K562 (cell line): ENCODE results near the gene LCA5L. TPM values are rescaled to one million over a fixed set of nuclear protein-coding genes. Genes with fewer than 3 reads are reported as not detected.

Source experiments
- CBX2 ChIP-seq: fragments of 200-600 bp; sonication (generic); IDR thresholded peaks from one replicate; pipeline ENCODE4 v1.6.1; 2012; ENCODE audit warnings: mild to moderate bottlenecking, low read length, inconsistent platforms; ENCODE audit not compliant: insufficient read depth, poor library complexity, severe bottlenecking
- CCNT2 ChIP-seq: IDR thresholded peaks from 2 replicates; pipeline ENCODE4 v1.6.1; 2011; ENCODE audit warnings: borderline replicate concordance, low read depth, mild to moderate bottlenecking, moderate library complexity, mixed read lengths, low read length; ENCODE audit not compliant: insufficient read length; ENCODE audit errors: extremely low read depth
- E2F3 ChIP-seq: fragments of 250-450 bp; sonication (Bioruptor Pico); IDR thresholded peaks from 2 replicates; pipeline ENCODE4 v1.4.0; 2020; ENCODE audit warnings: mild to moderate bottlenecking
- HMBOX1 ChIP-seq: sonication (generic); IDR thresholded peaks from 2 replicates; pipeline ENCODE4 v1.6.1; 2016
- HMGXB4 ChIP-seq: sonication (generic); formaldehyde crosslinking; IDR thresholded peaks from 2 replicates; pipeline ENCODE4 v1.8.1; 2023; ENCODE audit warnings: mild to moderate bottlenecking, missing genetic modification reagents
- KAT7 ChIP-seq: sonication (generic); formaldehyde crosslinking; IDR thresholded peaks from 2 replicates; pipeline ENCODE4 v1.8.0; 2022; ENCODE audit warnings: missing genetic modification reagents, mild to moderate bottlenecking, borderline replicate concordance
- KAT8 ChIP-seq: fragments of 450-650 bp; IDR thresholded peaks from 2 replicates; pipeline ENCODE4 v1.6.1; 2016; ENCODE audit warnings: low read depth, mild to moderate bottlenecking
- MYBL2 ChIP-seq, 2 experiments: fragments of 450-650 bp in 1 of 2; sonication (generic) in 1 of 2; formaldehyde crosslinking in 1 of 2; IDR thresholded peaks; 2 replicates each; pipeline versions ENCODE4 v1.6.1 to v1.8.1; 2017 to 2022; ENCODE audit warnings: borderline replicate concordance in 1 of 2, inconsistent platforms in 1 of 2, low read depth in 1 of 2, mild to moderate bottlenecking in 1 of 2, missing genetic modification reagents in 1 of 2, moderate library complexity in 1 of 2
- NELFE ChIP-seq: IDR thresholded peaks from 2 replicates; pipeline ENCODE4 v1.6.1; 2011; ENCODE audit warnings: mild to moderate bottlenecking; ENCODE audit not compliant: insufficient read depth, insufficient read length
- PRDM10 ChIP-seq: fragments of 450-650 bp; IDR thresholded peaks from 2 replicates; pipeline ENCODE4 v1.6.1; 2018; ENCODE audit not compliant: partially characterized antibody
- RFX1 ChIP-seq: fragments of 450-650 bp; IDR thresholded peaks from 2 replicates; pipeline ENCODE4 v1.6.1; 2016; ENCODE audit warnings: mild to moderate bottlenecking, moderate library complexity
- SMARCC2 ChIP-seq: fragments of 450-650 bp; IDR thresholded peaks from 2 replicates; pipeline ENCODE4 v1.6.1; 2017; ENCODE audit warnings: antibody characterized with exemption, moderate library complexity, mild to moderate bottlenecking, low read depth
- SP1 ChIP-seq: sonication (generic); formaldehyde crosslinking; IDR thresholded peaks from 2 replicates; pipeline ENCODE4 v1.8.1; 2022; ENCODE audit warnings: mild to moderate bottlenecking, missing genetic modification reagents
- TOE1 ChIP-seq, 2 experiments: fragments of 450-650 bp in 1 of 2; sonication (generic) in 1 of 2; formaldehyde crosslinking in 1 of 2; IDR thresholded peaks; 2 replicates each; pipeline versions ENCODE4 v1.7.1 to v1.8.0; 2016 to 2022; ENCODE audit warnings: borderline replicate concordance in 2 of 2, mild to moderate bottlenecking in 2 of 2, antibody characterized with exemption in 1 of 2, inconsistent platforms in 1 of 2, low read depth in 1 of 2, missing genetic modification reagents in 1 of 2, moderate library complexity in 1 of 2
- XRCC4 ChIP-seq: IDR thresholded peaks from one replicate; pipeline ENCODE4 v1.6.1; 2011; ENCODE audit not compliant: insufficient read depth, insufficient read length; ENCODE audit errors: extremely low read depth
- ZNF24 ChIP-seq: fragments of 450-650 bp; IDR thresholded peaks from 2 replicates; pipeline ENCODE4 v1.6.1; 2016
- ZNF280B ChIP-seq: fragments of 250-450 bp; sonication (Bioruptor Pico); IDR thresholded peaks from 2 replicates; pipeline ENCODE4 v1.5.1; 2021; ENCODE audit warnings: mild to moderate bottlenecking
- ZNF696 ChIP-seq: fragments of 250-450 bp; sonication (Bioruptor Pico); conservative IDR thresholded peaks from 2 replicates; pipeline ENCODE4 v1.4.0; 2020; ENCODE audit warnings: mild to moderate bottlenecking, moderate library complexity
- polyA plus RNA-seq, 8 experiments: library from polyadenylated mRNA; depleted of rRNA in 4 of 8; stranded (reverse) in 5 of 8; unstranded in 3 of 8; fragments of >200 nt; fragmentation: Nextera tagmentation in 2 of 8; fragmentation: Illumina TruSeq in 1 of 8; extraction: Ambion mirVana in 2 of 8; extraction: Trizol in 1 of 8; gene quantifications; 2 replicates each; pipeline versions ENCODE4 v1.2.1 to v1.2.3, GENCODE V29; 2011 to 2014; ENCODE audit warnings: inconsistent platforms in 1 of 8, missing spikeins in 1 of 8
- total RNA-seq, 7 experiments: library from RNA; depleted of rRNA in 6 of 7; stranded (reverse); fragments of >200 nt in 6 of 7; fragmentation: Illumina TruSeq in 2 of 7; extraction: Trizol in 2 of 7; gene quantifications; 2 replicates each; pipeline versions ENCODE4 v1.2.1 to v1.2.3, GENCODE V29; 2011 to 2021; ENCODE audit warnings: low replicate concordance in 1 of 7

LCA5L gene
- total and polyA plus RNA-seq, 9 of the 15 experiments (the other 6 are each of a cell fraction or from before 2014, with no cell fraction given) = 1.8 to 4.9 (median 3.8) TPM

GRCh38 chr21:39379986-39380891, 65.3 kb downstream of the LCA5L start (continued):
- TF ChIP-seq SMARCC2 (no peak), ZNF280B (CRISPR knock-in tag) (no peak), KAT8 (no peak), RFX1 (peak; percentile 83), HMBOX1 (no peak), E2F3 (CRISPR knock-in tag) (no peak), TOE1 (IDR thresholded peaks at IDR 0.05; ENCODE audit: borderline replicate concordance) (0 out of 2 replicates have a peak, but pooled peaks have one; percentile 27), TOE1 (CRISPR knock-in tag; IDR thresholded peaks at IDR 0.05; ENCODE audit: borderline replicate concordance, low read depth) (no peak), XRCC4 (no peak), HMGXB4 (no peak), PRDM10 (no peak), ZNF696 (CRISPR knock-in tag) (no peak), SP1 (peak; percentile 43; the same call in 1 of the 2 replicates), CCNT2 (peak; percentile 95), ZNF24 (no peak), KAT7 (0 out of 2 replicates have a peak, but pooled peaks have one; percentile 23), CBX2 (no peak), NELFE (no peak), MYBL2 (IDR thresholded peaks at IDR 0.05; ENCODE audit: low read depth) (no peak), MYBL2 (CRISPR knock-in tag; IDR thresholded peaks at IDR 0.05; ENCODE audit: borderline replicate concordance) (no peak)
